ENCODE results near the gene BARX2. TPM values are rescaled to one million over a fixed set of nuclear protein-coding genes. Genes with fewer than 3 reads are reported as not detected.

BARX2 gene
- total RNA-seq, 4 donors from 2014 or later = 1.00 to 9.2 (median 6.3) TPM

DNA sequence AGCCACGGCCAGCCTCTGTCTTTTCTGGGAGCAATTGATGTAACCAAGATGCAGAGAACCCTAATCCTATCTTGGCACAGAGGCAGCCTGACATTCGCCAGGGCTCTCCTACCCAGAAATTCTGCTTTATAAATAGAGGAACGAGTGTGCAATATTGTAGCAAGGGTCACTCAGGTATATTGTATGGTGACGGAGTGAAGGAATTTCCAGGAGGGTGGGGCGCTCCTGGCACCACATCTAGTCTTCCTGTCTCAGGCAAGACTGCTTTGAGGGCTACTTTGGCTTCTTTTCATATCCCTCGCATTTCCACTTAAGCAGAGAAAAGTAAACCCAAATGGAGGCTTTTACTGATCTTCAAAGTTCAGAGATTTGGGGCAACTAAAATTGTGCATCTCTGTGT lies 114.4 kb downstream of the BARX2 start:
- Histone ChIP-seq H3K27me3 (peaks cover 4% of the 10 kb centered on the region), H3K36me3 (no peaks in the 10 kb centered on the region), H3K4me3 (no peak overlapping the region), H3K4me1 (no peaks in the 10 kb centered on the region), H3K9me3 (peaks cover 0 to 9% of the 10 kb centered on the region in 2 donors), H3K27ac (no peak overlapping the region)
- intact Hi-C loops (cut with DNase I; ENCODE audit: low total_unique reads) = no loop called here
- WGBS, 2 donors (ENCODE audit: low coverage in 1 of 2) = 48% methylated on average over 6 of the region's 6 CpGs; no CpG with 5 or more reads in 1 of the 2 donors
- in situ Hi-C loops (cut with MboI; ENCODE audit: low pct_ligation_motif_present in 1 of 4, low pct_unique_long_range_greater_than_20kb in 1 of 4, low sequenced_read_pairs in 3 of 4) = no loop called here
- TF ChIP-seq, protein P1, sequence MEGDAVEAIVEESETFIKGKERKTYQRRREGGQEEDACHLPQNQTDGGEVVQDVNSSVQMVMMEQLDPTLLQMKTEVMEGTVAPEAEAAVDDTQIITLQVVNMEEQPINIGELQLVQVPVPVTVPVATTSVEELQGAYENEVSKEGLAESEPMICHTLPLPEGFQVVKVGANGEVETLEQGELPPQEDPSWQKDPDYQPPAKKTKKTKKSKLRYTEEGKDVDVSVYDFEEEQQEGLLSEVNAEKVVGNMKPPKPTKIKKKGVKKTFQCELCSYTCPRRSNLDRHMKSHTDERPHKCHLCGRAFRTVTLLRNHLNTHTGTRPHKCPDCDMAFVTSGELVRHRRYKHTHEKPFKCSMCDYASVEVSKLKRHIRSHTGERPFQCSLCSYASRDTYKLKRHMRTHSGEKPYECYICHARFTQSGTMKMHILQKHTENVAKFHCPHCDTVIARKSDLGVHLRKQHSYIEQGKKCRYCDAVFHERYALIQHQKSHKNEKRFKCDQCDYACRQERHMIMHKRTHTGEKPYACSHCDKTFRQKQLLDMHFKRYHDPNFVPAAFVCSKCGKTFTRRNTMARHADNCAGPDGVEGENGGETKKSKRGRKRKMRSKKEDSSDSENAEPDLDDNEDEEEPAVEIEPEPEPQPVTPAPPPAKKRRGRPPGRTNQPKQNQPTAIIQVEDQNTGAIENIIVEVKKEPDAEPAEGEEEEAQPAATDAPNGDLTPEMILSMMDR (IDR thresholded peaks at IDR 0.05) = no peak
- TF ChIP-seq POLR2A (IDR thresholded peaks at IDR 0.05) (no peak), EP300 (IDR thresholded peaks at IDR 0.05; ENCODE audit: low read depth) (no peak), POLR2AphosphoS5 (IDR thresholded peaks at IDR 0.05) (no peak)
- no peak for DNase-seq

DNA sequence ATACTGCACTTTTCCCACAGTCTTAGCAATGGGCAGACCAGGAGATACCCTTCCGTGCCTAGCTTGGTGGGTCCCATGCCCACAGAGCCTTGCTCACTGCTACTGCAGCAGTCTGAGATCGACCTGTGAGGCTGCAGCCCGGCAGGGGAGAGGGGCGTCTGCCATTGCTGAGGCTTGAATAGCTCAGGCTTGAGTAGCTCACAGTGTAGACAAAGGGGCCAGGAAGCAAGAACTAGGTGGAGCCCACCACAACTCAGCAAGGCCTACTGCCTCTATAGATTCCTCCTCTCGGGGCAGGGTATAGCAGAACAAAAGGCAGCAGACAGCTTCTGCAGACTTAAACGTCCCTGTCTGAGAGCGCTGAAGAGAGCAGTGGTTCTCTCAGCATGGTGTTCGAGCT lies 118.1 kb downstream of the BARX2 start:
- Histone ChIP-seq H3K9me3 (no peaks in the 10 kb centered on the region), H3K4me1 (no peaks in the 10 kb centered on the region), H3K36me3 (no peaks in the 10 kb centered on the region), H3K27me3 (no peaks in the 10 kb centered on the region), H3K27ac (no peak overlapping the region), H3K4me3 (no peak overlapping the region)
- WGBS, 2 donors (ENCODE audit: low coverage in 1 of 2) = 70 to 91% methylated on average over 4 to 8 of the region's 8 CpGs
- in situ Hi-C loops (cut with MboI; ENCODE audit: low pct_ligation_motif_present in 1 of 4, low pct_unique_long_range_greater_than_20kb in 1 of 4, low sequenced_read_pairs in 3 of 4) = no loop called here
- no peak for TF ChIP-seq POLR2AphosphoS5 (IDR thresholded peaks at IDR 0.05)
- TF ChIP-seq, protein P1 (IDR thresholded peaks at IDR 0.05) = no peak
- no peak for TF ChIP-seq EP300 (IDR thresholded peaks at IDR 0.05; ENCODE audit: low read depth)
- TF ChIP-seq POLR2A (IDR thresholded peaks at IDR 0.05) = no peak
- no peak for DNase-seq
- intact Hi-C loops (cut with DNase I; ENCODE audit: low total_unique reads) = no loop called here

Other genes starting within 250 kb of the BARX2 start
- 10 to 100 TPM; 66.9 to 86.9 (median 74.8) TPM for gene ARHGAP32, start 183.5 kb upstream of the BARX2 start, total RNA-seq